HG02870 (cell line): ENCODE data around the gene WNT11.
A peak's percentile ranks its signal among the peaks of the same experiment; 100 is the strongest.

Source experiments
- ATAC-seq: cut with Tn5 transposase; IDR thresholded peaks from one replicate; pipeline ENCODE4 v1.9.1; 2021; ENCODE audit warnings: mild to moderate bottlenecking, moderate library complexity; ENCODE audit not compliant: unreplicated experiment

WNT11 gene

GRCh38 chr11:76158394-76159302, 47.7 kb downstream of the WNT11 start:
- ATAC-seq = no peak

GRCh38 chr11:76157891-76158290, 48.4 kb downstream of the WNT11 start:
- ATAC-seq = no peak

- no peak for ATAC-seq
Measured at GRCh38 chr11:76156971-76157427, 49.3 kb downstream of the WNT11 start.

GRCh38 chr11:76155500-76156227, 50.6 kb downstream of the WNT11 start:
- ATAC-seq = no peak

GRCh38 chr11:76153571-76153923, 52.8 kb downstream of the WNT11 start:
- ATAC-seq = no peak

- peak; percentile 40 for ATAC-seq
Measured at GRCh38 chr11:76152741-76153570, 53.3 kb downstream of the WNT11 start.

GRCh38 chr11:76152086-76152681, 54.1 kb downstream of the WNT11 start:
- ATAC-seq = peak; percentile 77

GRCh38 chr11:76151556-76152085, 54.7 kb downstream of the WNT11 start:
- no peak for ATAC-seq

- no peak for ATAC-seq
Measured at GRCh38 chr11:76150141-76150540, 56.2 kb downstream of the WNT11 start.

GRCh38 chr11:76149713-76150112, 56.6 kb downstream of the WNT11 start:
- ATAC-seq = no peak

- no peak for ATAC-seq
Measured at GRCh38 chr11:76148941-76149613, 57.2 kb downstream of the WNT11 start.

GRCh38 chr11:76148231-76148630, 58.1 kb downstream of the WNT11 start:
- ATAC-seq = no peak

- no peak for ATAC-seq
Measured at GRCh38 chr11:76147106-76147740, 59.1 kb downstream of the WNT11 start.

GRCh38 chr11:76143274-76143673, 63.0 kb downstream of the WNT11 start:
- no peak for ATAC-seq

GRCh38 chr11:76141901-76142588, 64.3 kb downstream of the WNT11 start:
- ATAC-seq = no peak

- no peak for ATAC-seq
Measured at GRCh38 chr11:76140912-76141574, 65.3 kb downstream of the WNT11 start.

GRCh38 chr11:76139314-76139713, 67.0 kb downstream of the WNT11 start:
- ATAC-seq = no peak
